ENCODE data around the gene PIGN.
A peak's percentile ranks its signal among the peaks of the same experiment; 100 is the strongest.

Gene PIGN

DNA sequence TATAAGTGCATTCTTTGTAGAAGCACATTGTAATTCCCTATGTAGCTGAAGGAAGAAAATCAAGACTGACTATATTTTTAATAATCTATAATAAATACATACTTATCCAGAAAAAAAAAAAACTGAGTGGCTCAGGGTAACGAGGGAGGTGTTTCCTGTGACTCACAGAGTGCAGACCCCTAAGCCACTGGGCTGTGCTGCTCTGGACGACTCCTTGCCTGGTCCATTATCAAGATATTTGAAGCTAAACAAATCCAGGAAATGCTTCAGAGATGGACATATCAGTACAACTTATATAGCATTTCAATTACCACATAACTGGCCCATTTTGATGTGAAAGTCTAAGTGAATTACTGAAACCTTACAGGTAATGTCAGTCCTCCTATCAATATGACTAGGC, 80.6 kb downstream of the PIGN start:
- no peak for DNase-seq (ENCODE audit: low read depth)
- Histone ChIP-seq H3K4me1 (ENCODE audit: control insufficient read depth, insufficient read depth, low read length) (no peaks in the 10 kb centered on the region), H3K27me3 (replicated peaks; ENCODE audit: control insufficient read depth, insufficient read depth, low read length) (no peaks in the 10 kb centered on the region), H3K4me3 (ENCODE audit: low read length) (no peak overlapping the region), H3K9me3 (ENCODE audit: control insufficient read depth, low read length) (no peaks in the 10 kb centered on the region), H3K36me3 (ENCODE audit: control insufficient read depth, insufficient read depth, low read length, severe bottlenecking) (peaks cover 3% of the 10 kb centered on the region), H3K9ac (ENCODE audit: low read length) (no peak overlapping the region)

DNA sequence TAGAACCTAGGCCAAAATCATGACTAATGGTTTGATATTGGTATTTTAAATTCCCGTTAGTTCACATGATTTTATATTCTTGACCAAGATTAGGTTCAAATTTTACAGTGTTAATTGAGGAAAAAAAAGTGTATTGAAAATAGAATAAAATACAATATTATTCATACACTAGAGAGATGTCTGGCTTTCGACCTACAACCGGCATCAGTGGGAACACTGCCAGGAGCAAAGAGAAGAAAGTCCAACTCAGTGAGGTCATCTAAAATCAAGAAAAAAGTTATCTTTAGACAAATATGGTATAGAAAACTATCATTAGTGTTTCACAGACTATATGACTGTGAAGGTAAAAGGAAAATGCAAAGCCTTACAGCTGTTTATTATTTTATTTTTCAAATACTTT, 81.5 kb downstream of the PIGN start:
- Histone ChIP-seq H3K4me3 (ENCODE audit: low read length) (no peak overlapping the region), H3K4me1 (ENCODE audit: control insufficient read depth, insufficient read depth, low read length) (no peaks in the 10 kb centered on the region), H3K9me3 (ENCODE audit: control insufficient read depth, low read length) (no peaks in the 10 kb centered on the region), H3K27me3 (replicated peaks; ENCODE audit: control insufficient read depth, insufficient read depth, low read length) (no peaks in the 10 kb centered on the region), H3K9ac (ENCODE audit: low read length) (no peak overlapping the region), H3K36me3 (ENCODE audit: control insufficient read depth, insufficient read depth, low read length, severe bottlenecking) (peaks cover 3% of the 10 kb centered on the region)
- no peak for DNase-seq (ENCODE audit: low read depth)

DNA sequence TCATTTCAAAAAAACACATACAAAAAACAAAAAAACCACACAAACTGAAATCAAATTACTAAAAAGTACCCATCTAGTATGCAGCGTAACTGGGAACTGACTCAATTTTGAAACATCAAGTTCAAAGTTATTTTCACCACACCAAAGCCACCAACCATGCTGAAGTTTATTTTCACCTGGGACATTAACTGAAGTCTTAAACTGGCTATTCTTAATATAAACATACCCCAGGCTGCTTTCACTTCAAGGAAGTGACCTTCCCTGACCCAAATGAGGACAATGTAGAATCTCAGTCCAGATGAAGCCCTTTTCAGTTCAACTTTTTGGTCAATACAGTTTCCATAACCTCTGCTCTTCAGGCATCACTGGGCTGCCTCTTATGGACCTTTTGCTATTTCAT, 84.6 kb downstream of the PIGN start:
- Histone ChIP-seq H3K9ac (ENCODE audit: low read length) (no peak overlapping the region), H3K4me3 (ENCODE audit: low read length) (no peak overlapping the region), H3K36me3 (ENCODE audit: control insufficient read depth, insufficient read depth, low read length, severe bottlenecking) (peaks cover 29% of the 10 kb centered on the region), H3K27me3 (replicated peaks; ENCODE audit: control insufficient read depth, insufficient read depth, low read length) (no peaks in the 10 kb centered on the region), H3K9me3 (ENCODE audit: control insufficient read depth, low read length) (peaks cover 9% of the 10 kb centered on the region), H3K4me1 (ENCODE audit: control insufficient read depth, insufficient read depth, low read length) (no peaks in the 10 kb centered on the region)
- DNase-seq (ENCODE audit: low read depth), result no peak

DNA sequence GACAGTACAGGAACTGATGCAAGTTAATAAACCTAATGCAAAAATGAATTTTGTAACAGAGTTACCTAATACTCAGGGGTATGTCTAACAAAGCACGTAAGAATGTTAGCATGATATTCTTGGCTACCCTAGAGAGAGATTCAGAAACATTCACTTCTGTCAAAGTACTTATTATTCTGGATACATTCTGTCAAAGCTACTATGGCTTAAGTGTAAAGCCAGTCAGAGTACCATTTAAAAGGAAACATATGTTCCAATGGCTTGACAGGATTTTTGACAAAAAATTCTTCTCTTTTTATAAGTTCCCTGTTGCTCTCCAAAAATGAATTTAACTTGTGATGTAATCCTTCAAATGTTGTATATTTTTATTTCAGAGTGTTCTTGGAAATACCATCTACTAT, 85.5 kb downstream of the PIGN start:
- peak; percentile 85 for DNase-seq (ENCODE audit: low read depth)
- Histone ChIP-seq H3K4me1 (ENCODE audit: control insufficient read depth, insufficient read depth, low read length) (no peaks in the 10 kb centered on the region), H3K9ac (ENCODE audit: low read length) (no peak overlapping the region), H3K27me3 (replicated peaks; ENCODE audit: control insufficient read depth, insufficient read depth, low read length) (no peaks in the 10 kb centered on the region), H3K9me3 (ENCODE audit: control insufficient read depth, low read length) (peaks cover 9% of the 10 kb centered on the region), H3K36me3 (ENCODE audit: control insufficient read depth, insufficient read depth, low read length, severe bottlenecking) (peaks cover 26% of the 10 kb centered on the region), H3K4me3 (ENCODE audit: low read length) (no peak overlapping the region)

- Histone ChIP-seq H3K9ac (ENCODE audit: low read length) (no peak overlapping the region), H3K9me3 (ENCODE audit: control insufficient read depth, low read length) (peaks cover 9% of the 10 kb centered on the region), H3K4me3 (ENCODE audit: low read length) (no peak overlapping the region), H3K27me3 (replicated peaks; ENCODE audit: control insufficient read depth, insufficient read depth, low read length) (no peaks in the 10 kb centered on the region), H3K36me3 (ENCODE audit: control insufficient read depth, insufficient read depth, low read length, severe bottlenecking) (peaks cover 25% of the 10 kb centered on the region), H3K4me1 (ENCODE audit: control insufficient read depth, insufficient read depth, low read length) (no peaks in the 10 kb centered on the region)
- DNase-seq (ENCODE audit: low read depth), result no peak
Measured at GRCh38 chr18:62098960-62099359, 87.9 kb downstream of the PIGN start.

- no peak overlapping the region for H3K9ac ChIP-seq (ENCODE audit: low read length)
- no peaks in the 10 kb centered on the region for H3K27me3 ChIP-seq (replicated peaks; ENCODE audit: control insufficient read depth, insufficient read depth, low read length)
- no peaks in the 10 kb centered on the region for H3K4me1 ChIP-seq (ENCODE audit: control insufficient read depth, insufficient read depth, low read length)
- no peak overlapping the region for H3K4me3 ChIP-seq (ENCODE audit: low read length)
- peaks cover 25% of the 10 kb centered on the region for H3K36me3 ChIP-seq (ENCODE audit: control insufficient read depth, insufficient read depth, low read length, severe bottlenecking)
- DNase-seq (ENCODE audit: low read depth), result no peak
- H3K9me3 ChIP-seq (ENCODE audit: control insufficient read depth, low read length), result peaks cover 9% of the 10 kb centered on the region
Measured at GRCh38 chr18:62097698-62098097, 89.2 kb downstream of the PIGN start.

DNA sequence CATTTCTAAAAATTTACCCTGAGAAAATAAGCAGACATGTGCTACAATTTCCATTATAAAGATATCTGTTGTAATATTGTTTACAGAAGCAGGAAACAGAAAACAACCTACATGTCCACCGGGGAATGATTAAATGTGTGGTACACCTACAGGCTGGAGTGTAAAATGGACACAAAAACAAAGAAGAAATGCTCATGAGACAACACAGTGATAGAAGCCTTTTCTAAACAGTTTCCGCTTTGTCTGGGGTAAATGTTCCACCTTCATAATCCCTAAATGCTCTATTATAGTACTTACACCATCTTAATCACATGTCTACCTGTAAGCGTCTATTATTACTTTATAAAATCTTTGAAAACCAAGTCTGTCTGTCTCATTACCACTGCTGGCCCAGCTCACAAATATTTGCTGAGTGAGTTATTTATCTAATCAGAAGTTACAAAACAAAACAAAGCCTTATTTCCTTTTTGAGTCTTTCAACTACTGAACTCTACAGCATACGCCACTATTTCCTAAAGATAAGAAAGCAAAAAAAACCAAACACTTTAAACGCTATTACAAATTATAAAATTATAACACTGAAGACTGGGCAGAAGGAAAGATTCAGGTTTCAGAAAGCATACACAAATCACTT, 95.3 kb downstream of the PIGN start:
- Histone ChIP-seq H3K9me3 (ENCODE audit: control insufficient read depth, low read length) (no peaks in the 10 kb centered on the region), H3K9ac (ENCODE audit: low read length) (no peak overlapping the region), H3K36me3 (ENCODE audit: control insufficient read depth, insufficient read depth, low read length, severe bottlenecking) (peaks cover 22% of the 10 kb centered on the region), H3K4me1 (ENCODE audit: control insufficient read depth, insufficient read depth, low read length) (no peaks in the 10 kb centered on the region), H3K27me3 (replicated peaks; ENCODE audit: control insufficient read depth, insufficient read depth, low read length) (no peaks in the 10 kb centered on the region), H3K4me3 (ENCODE audit: low read length) (no peak overlapping the region)
- DNase-seq (ENCODE audit: low read depth), result no peak

- Histone ChIP-seq H3K36me3 (ENCODE audit: control insufficient read depth, insufficient read depth, low read length, severe bottlenecking) (peaks cover 30% of the 10 kb centered on the region), H3K4me1 (ENCODE audit: control insufficient read depth, insufficient read depth, low read length) (no peaks in the 10 kb centered on the region), H3K9me3 (ENCODE audit: control insufficient read depth, low read length) (no peaks in the 10 kb centered on the region), H3K4me3 (ENCODE audit: low read length) (no peak overlapping the region), H3K27me3 (replicated peaks; ENCODE audit: control insufficient read depth, insufficient read depth, low read length) (no peaks in the 10 kb centered on the region), H3K9ac (ENCODE audit: low read length) (no peak overlapping the region)
- no peak for DNase-seq (ENCODE audit: low read depth)
Measured at GRCh38 chr18:62089174-62089573, 97.7 kb downstream of the PIGN start.

DNA sequence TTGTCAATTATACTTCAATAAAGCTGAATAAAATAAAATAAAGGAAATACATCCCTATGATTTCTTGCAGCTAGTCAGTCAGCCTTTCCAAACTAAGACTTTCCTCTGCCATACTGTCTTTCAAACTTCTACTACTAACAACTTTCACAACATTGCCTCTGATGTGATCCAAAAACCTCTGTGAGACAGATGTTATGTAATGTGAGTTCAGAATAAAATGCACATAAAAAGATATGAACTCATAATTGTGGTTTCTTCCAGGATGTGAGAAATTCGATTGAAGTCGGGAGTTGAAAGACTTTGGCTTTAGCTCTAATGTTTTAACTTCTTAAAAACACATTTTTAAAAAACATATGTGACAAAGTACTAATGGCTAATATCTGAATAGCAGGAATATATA, 98.7 kb downstream of the PIGN start:
- peaks cover 30% of the 10 kb centered on the region for H3K36me3 ChIP-seq (ENCODE audit: control insufficient read depth, insufficient read depth, low read length, severe bottlenecking)
- no peaks in the 10 kb centered on the region for H3K27me3 ChIP-seq (replicated peaks; ENCODE audit: control insufficient read depth, insufficient read depth, low read length)
- no peak overlapping the region for H3K4me3 ChIP-seq (ENCODE audit: low read length)
- H3K9ac ChIP-seq (ENCODE audit: low read length), result no peak overlapping the region
- H3K9me3 ChIP-seq (ENCODE audit: control insufficient read depth, low read length), result no peaks in the 10 kb centered on the region
- no peaks in the 10 kb centered on the region for H3K4me1 ChIP-seq (ENCODE audit: control insufficient read depth, insufficient read depth, low read length)
- DNase-seq (ENCODE audit: low read depth), result no peak

GRCh38 chr18:62085756-62086155, 101.1 kb downstream of the PIGN start:
- Histone ChIP-seq H3K9ac (ENCODE audit: low read length) (no peak overlapping the region), H3K9me3 (ENCODE audit: control insufficient read depth, low read length) (no peaks in the 10 kb centered on the region), H3K27me3 (replicated peaks; ENCODE audit: control insufficient read depth, insufficient read depth, low read length) (no peaks in the 10 kb centered on the region), H3K4me1 (ENCODE audit: control insufficient read depth, insufficient read depth, low read length) (peaks cover 3% of the 10 kb centered on the region), H3K4me3 (ENCODE audit: low read length) (no peak overlapping the region), H3K36me3 (ENCODE audit: control insufficient read depth, insufficient read depth, low read length, severe bottlenecking) (peaks cover 30% of the 10 kb centered on the region)
- DNase-seq (ENCODE audit: low read depth), result no peak

DNA sequence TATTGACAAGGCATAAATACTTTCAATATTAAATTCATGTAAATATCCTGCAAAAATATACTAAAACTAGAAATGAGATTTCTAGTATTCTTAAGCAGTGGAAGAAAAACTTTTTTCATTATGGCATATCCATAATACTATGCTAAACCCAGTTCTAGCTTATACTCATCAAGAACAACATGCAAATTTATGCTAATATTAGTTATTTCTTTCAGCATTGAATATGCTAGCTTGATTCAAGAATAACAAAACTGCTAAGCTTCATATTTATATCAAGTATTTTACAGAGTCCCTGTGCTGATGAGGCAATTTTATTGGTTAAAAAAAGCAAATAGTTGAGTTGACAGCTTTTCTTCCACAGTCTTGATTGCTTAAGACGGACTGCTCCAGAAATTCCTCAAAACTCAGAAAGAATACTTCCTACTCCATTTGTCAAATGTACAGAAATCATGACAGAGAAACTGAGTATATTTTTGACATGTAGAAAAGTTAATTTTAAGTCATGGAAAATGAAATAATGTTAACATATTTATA, 105.0 kb downstream of the PIGN start:
- no peaks in the 10 kb centered on the region for H3K27me3 ChIP-seq (replicated peaks; ENCODE audit: control insufficient read depth, insufficient read depth, low read length)
- H3K36me3 ChIP-seq (ENCODE audit: control insufficient read depth, insufficient read depth, low read length, severe bottlenecking), result peaks cover 11% of the 10 kb centered on the region
- no peaks in the 10 kb centered on the region for H3K9me3 ChIP-seq (ENCODE audit: control insufficient read depth, low read length)
- DNase-seq (ENCODE audit: low read depth), result no peak
- H3K4me3 ChIP-seq (ENCODE audit: low read length), result no peak overlapping the region
- H3K4me1 ChIP-seq (ENCODE audit: control insufficient read depth, insufficient read depth, low read length), result peaks cover 3% of the 10 kb centered on the region
- no peak overlapping the region for H3K9ac ChIP-seq (ENCODE audit: low read length)

- Histone ChIP-seq H3K9ac (ENCODE audit: low read length) (no peak overlapping the region), H3K36me3 (ENCODE audit: control insufficient read depth, insufficient read depth, low read length, severe bottlenecking) (peaks cover 7% of the 10 kb centered on the region)
- DNase-seq (ENCODE audit: low read depth), result no peak
Measured at GRCh38 chr18:62081248-62081647, 105.6 kb downstream of the PIGN start.

More at GRCh38 chr18:62081248-62081647, 105.6 kb downstream of the PIGN start:
- H3K4me1 ChIP-seq (ENCODE audit: control insufficient read depth, insufficient read depth, low read length), result peaks cover 3% of the 10 kb centered on the region
- no peaks in the 10 kb centered on the region for H3K9me3 ChIP-seq (ENCODE audit: control insufficient read depth, low read length)
- H3K27me3 ChIP-seq (replicated peaks; ENCODE audit: control insufficient read depth, insufficient read depth, low read length), result no peaks in the 10 kb centered on the region
- H3K4me3 ChIP-seq (ENCODE audit: low read length), result no peak overlapping the region
